Measurements from ENCODE around the gene KIF3C. TPM values are rescaled to one million over a fixed set of nuclear protein-coding genes. Genes with fewer than 3 reads are reported as not detected.
"Not testable (repeated sequence)": the region's sequence is repeated elsewhere in the genome, so short reads cannot be mapped to it uniquely, and the experiment has no call there.

Gene KIF3C
- polyA plus RNA-seq, 2 of the 4 experiments (the other 2 are of a cell fraction) = 17.1 to 77.4 TPM

- FAIRE-seq (no peak), DNase-seq (ENCODE audit: low read depth in 1 of 2, low spot score in 1 of 2) (no peak), ATAC-seq (peak; percentile 63 to 68)
- ChIA-PET POLR2A (interaction anchor here (0.5 to 2.9 kb wide), 6 partner anchors 9 to 744 kb away, joined by 3 to 38 read pairs (median 8); partner anchors contain the start of gene RAB10), CTCF (interaction anchor here (0.8 to 6.3 kb wide), 15 partner anchors 8 to 99 kb away, joined by 3 to 52 read pairs (median 7); partner anchors contain the start of gene RAB10)
- peaks cover 79% of the 10 kb centered on the region for H3K4me1 ChIP-seq
- WGBS (ENCODE audit: missing lambda C conversion rate) = 87% methylated on average over 5 of the region's 5 CpGs
- H3K4me2 ChIP-seq = peak overlapping the region; percentile 71
- H3K27ac ChIP-seq = peak overlapping the region; percentile 73 to 93
- no peaks in the 10 kb centered on the region for H3K9me3 ChIP-seq
- TF ChIP-seq POLR2A (IDR thresholded peaks at IDR 0.05; ENCODE audit: low read length) = no peak
- TF ChIP-seq RFX5 (IDR thresholded peaks at IDR 0.05) = peak; percentile 21; the same call in 1 of the 2 replicates
- TF ChIP-seq, protein P1, sequence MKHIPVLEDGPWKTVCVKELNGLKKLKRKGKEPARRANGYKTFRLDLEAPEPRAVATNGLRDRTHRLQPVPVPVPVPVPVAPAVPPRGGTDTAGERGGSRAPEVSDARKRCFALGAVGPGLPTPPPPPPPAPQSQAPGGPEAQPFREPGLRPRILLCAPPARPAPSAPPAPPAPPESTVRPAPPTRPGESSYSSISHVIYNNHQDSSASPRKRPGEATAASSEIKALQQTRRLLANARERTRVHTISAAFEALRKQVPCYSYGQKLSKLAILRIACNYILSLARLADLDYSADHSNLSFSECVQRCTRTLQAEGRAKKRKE (CRISPR knock-in tag; IDR thresholded peaks at IDR 0.05; ENCODE audit: low read depth) = 0 out of 2 replicates have a peak, but pooled peaks have one; percentile 43
- TF ChIP-seq CEBPB (IDR thresholded peaks at IDR 0.05) = no peak
- 0 out of 2 replicates have a peak, but pooled peaks have one; percentile 29 for TF ChIP-seq E2F6 (IDR thresholded peaks at IDR 0.05; ENCODE audit: borderline replicate concordance, low read depth)
- TF ChIP-seq ZC3H11A (IDR thresholded peaks at IDR 0.05) = no peak
- no peak overlapping the region for H3K4me3 ChIP-seq
Measured at GRCh38 chr2:26017464-26018183, 35.3 kb upstream of the KIF3C start.

- Histone ChIP-seq H3K27ac (peak overlapping the region; percentile 73 to 93), H3K4me1 (peaks cover 84% of the 10 kb centered on the region)
- not testable (repeated sequence) for H3K9me3 ChIP-seq; FAIRE-seq; H3K4me2 ChIP-seq; H3K4me3 ChIP-seq; ATAC-seq; DNase-seq (ENCODE audit: low read depth in 1 of 2, low spot score in 1 of 2)
- 100% methylated on average over 4 of the region's 4 CpGs for WGBS (ENCODE audit: missing lambda C conversion rate)
- ChIA-PET POLR2A (interaction anchor here (2.9 kb wide), 1 partner anchor 18 kb away, joined by 38 read pairs; the partner anchor contains the start of gene RAB10), CTCF (interaction anchor here (0.6 to 6.3 kb wide), 7 partner anchors 9 to 168 kb away, joined by 3 to 52 read pairs (median 10); partner anchors contain the start of gene RAB10)
Measured at GRCh38 chr2:26016706-26017045, 34.4 kb upstream of the KIF3C start.

DNA sequence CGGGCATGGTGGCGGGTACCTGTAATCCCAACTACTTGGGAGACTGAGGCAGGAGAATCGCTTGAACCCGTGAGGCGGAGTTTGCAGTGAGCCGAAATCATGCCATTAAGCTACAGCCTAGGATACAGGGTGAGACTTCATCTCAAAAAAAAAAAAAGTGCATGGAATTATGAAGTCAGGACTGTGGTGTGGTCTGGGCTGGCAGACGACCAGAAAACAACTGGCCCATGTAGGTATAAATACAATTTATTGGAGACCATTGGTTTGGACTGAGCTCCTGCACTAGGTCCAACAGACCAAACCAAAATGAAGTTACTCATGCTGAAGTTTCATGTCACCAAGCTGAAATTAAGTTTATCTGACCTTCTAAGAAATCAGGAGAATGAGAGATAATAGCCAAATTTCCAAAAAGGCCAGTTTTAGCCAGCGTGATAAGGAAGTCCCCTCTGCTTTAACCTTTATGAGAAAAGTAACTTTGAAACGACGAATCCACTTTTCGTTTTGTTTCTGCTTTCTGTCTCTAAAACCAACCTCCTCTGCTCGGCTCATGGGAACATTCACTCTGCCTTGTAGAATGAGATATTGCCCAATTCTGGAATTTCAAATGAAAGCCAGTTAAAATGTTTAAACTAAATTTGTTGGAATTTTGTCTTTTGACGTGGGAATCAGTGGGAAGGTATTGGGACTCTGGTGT is 33.9 kb upstream of the KIF3C start:
- ChIA-PET POLR2A (interaction anchor here (2.9 kb wide), 1 partner anchor 18 kb away, joined by 38 read pairs; the partner anchor contains the start of gene RAB10), CTCF (interaction anchor here (0.6 to 6.3 kb wide), 9 partner anchors 9 to 169 kb away, joined by 3 to 52 read pairs (median 6); partner anchors contain the start of gene RAB10)
- ATAC-seq = no peak
- WGBS (ENCODE audit: missing lambda C conversion rate) = 91% methylated on average over 13 of the region's 13 CpGs
- peak overlapping the region; percentile 73 to 93 for H3K27ac ChIP-seq
- DNase-seq (ENCODE audit: low read depth in 1 of 2, low spot score in 1 of 2) = no peak
- peak overlapping the region; percentile 1; the same call in 2 of the 3 replicates for H3K4me2 ChIP-seq
- H3K4me3 ChIP-seq = no peak overlapping the region
- H3K4me1 ChIP-seq = peaks cover 89% of the 10 kb centered on the region
- no peak for FAIRE-seq
- no peaks in the 10 kb centered on the region for H3K9me3 ChIP-seq
- 0 out of 2 replicates have a peak, but pooled peaks have one; percentile 50 for TF ChIP-seq TFCP2L1 (CRISPR knock-in tag; IDR thresholded peaks at IDR 0.05)
- TF ChIP-seq NPAS2 (CRISPR knock-in tag; IDR thresholded peaks at IDR 0.05; ENCODE audit: borderline replicate concordance) = no peak
- no peak for TF ChIP-seq HOXB13 (CRISPR knock-in tag; IDR thresholded peaks at IDR 0.05; ENCODE audit: low read depth)
- no peak for TF ChIP-seq RNF2 (IDR thresholded peaks at IDR 0.05; ENCODE audit: borderline replicate concordance, low read depth)
- TF ChIP-seq ELK1 (IDR thresholded peaks at IDR 0.05; ENCODE audit: low read depth, low read length) = no peak
- no peak for TF ChIP-seq PHF8 (IDR thresholded peaks at IDR 0.05; ENCODE audit: borderline replicate concordance, low read depth)
- no peak for TF ChIP-seq E2F6 (IDR thresholded peaks at IDR 0.05; ENCODE audit: borderline replicate concordance, low read depth)
- TF ChIP-seq CEBPB (IDR thresholded peaks at IDR 0.05) = 0 out of 4 replicates have a peak, but pooled peaks have one; percentile 13 to 14
- no peak for TF ChIP-seq POLR2AphosphoS2 (conservative IDR thresholded peaks at IDR 0.05; ENCODE audit: low read length)
- TF ChIP-seq SREBF2 (IDR thresholded peaks at IDR 0.05) = no peak
- TF ChIP-seq GATA3 (IDR thresholded peaks at IDR 0.05; ENCODE audit: borderline replicate concordance) = no peak
- TF ChIP-seq KDM5A (IDR thresholded peaks at IDR 0.05) = no peak
- no peak for TF ChIP-seq NFE2L2 (conservative IDR thresholded peaks at IDR 0.05; ENCODE audit: low read length)
- TF ChIP-seq JUNB (IDR thresholded peaks at IDR 0.05) = no peak
- no peak for TF ChIP-seq ZFP36 (IDR thresholded peaks at IDR 0.05; ENCODE audit: borderline replicate concordance, partially characterized antibody)
- TF ChIP-seq MAFK (IDR thresholded peaks at IDR 0.05; ENCODE audit: partially characterized antibody) = no peak
- TF ChIP-seq HOXA7 (CRISPR knock-in tag; IDR thresholded peaks at IDR 0.05) = no peak
- TF ChIP-seq SMC3 (IDR thresholded peaks at IDR 0.05) = no peak
- no peak for TF ChIP-seq EP300 (IDR thresholded peaks at IDR 0.05)
- TF ChIP-seq EHF (CRISPR knock-in tag; IDR thresholded peaks at IDR 0.05) = no peak
- TF ChIP-seq, protein P1 (CRISPR knock-in tag; IDR thresholded peaks at IDR 0.05; ENCODE audit: low read depth) = 0 out of 2 replicates have a peak, but pooled peaks have one; percentile 16
- TF ChIP-seq FOSL2 (IDR thresholded peaks at IDR 0.05) = no peak
- TF ChIP-seq FOSL2 (CRISPR knock-in tag; IDR thresholded peaks at IDR 0.05) = peak; percentile 9

Measured in A549 (cell line).